Ovary (tissue), 9 donors: ENCODE measurements around the gene ZDHHC1. TPM values are rescaled to one million over a fixed set of nuclear protein-coding genes. Genes with fewer than 3 reads are reported as not detected.

Source experiments
- DNase-seq, 5 donors: peaks; one replicate each; pipeline ENCODE4 v3.0.0-alpha.2; 2019 to 2020
- H3K27ac ChIP-seq, 2 donors: fragments of 200-600 bp; one replicate each; pipeline versions ENCODE4 v1.5.1 to v1.8.0; 2019 to 2022
- H3K27me3 ChIP-seq: fragments of 200-600 bp; one replicate; pipeline ENCODE4 v1.8.0; 2022
- H3K36me3 ChIP-seq: fragments of 200-600 bp; sonication (generic); one replicate; pipeline ENCODE4 v1.5.1; 2019
- H3K4me1 ChIP-seq: one replicate; pipeline ENCODE4 v1.8.1; 2013; ENCODE audit warnings: mild to moderate bottlenecking, moderate library complexity; ENCODE audit not compliant: insufficient read depth
- H3K4me3 ChIP-seq: fragments of 200-600 bp; sonication (generic); one replicate; pipeline ENCODE4 v1.5.1; 2017
- H3K9me3 ChIP-seq, 2 donors: fragments of 200-600 bp in 1 of 2; sonication (generic) in 1 of 2; one replicate each; pipeline versions ENCODE4 v1.5.1 to v1.8.1; 2013 to 2019; ENCODE audit warnings: mild to moderate bottlenecking in 1 of 2, moderate library complexity in 1 of 2
- CTCF ChIP-seq, 3 donors: fragments of 450-650 bp in 2 of 3; fragments of 200-600 bp in 1 of 3; IDR thresholded peaks; one replicate each; pipeline versions ENCODE4 v1.5.1 to v1.8.0; 2016 to 2022; ENCODE audit warnings: antibody characterized with exemption in 3 of 3, mild to moderate bottlenecking in 1 of 3
- EP300 ChIP-seq: sonication (generic); formaldehyde crosslinking; IDR thresholded peaks from one replicate; pipeline ENCODE4 v1.6.1; 2017; ENCODE audit warnings: antibody characterized with exemption
- POLR2A ChIP-seq: fragments of 450-650 bp; IDR thresholded peaks from one replicate; pipeline ENCODE4 v1.6.1; 2017; ENCODE audit warnings: antibody characterized with exemption, mild to moderate bottlenecking, moderate library complexity
- WGBS, 3 donors: extraction: QIAGEN DNeasy Blood & Tissue Kit in 1 of 3; methylation state at CpG; one replicate each; pipeline versions ENCODE4 v1.1.5 to v1.1.7; 2013 to 2017; 5-methylcytosine and 5-hydroxymethylcytosine counted together
- intact Hi-C, 4 donors: fragments of 100-400 bp; cut with DNase I; formaldehyde crosslinking; loops; one replicate each; pipeline versions ENCODE4 v1.11.0 to v1.15.1; 2022 to 2023
- polyA plus RNA-seq, 2 donors: library from polyadenylated mRNA; stranded (reverse); fragments of 200-250 nt in 1 of 2; fragments of 350-450 nt in 1 of 2; fragmentation: Illumina TruSeq in 1 of 2; extraction: RNeasy Lipid Tissue Mini Kit (QIAGEN cat#74804) in 1 of 2; gene quantifications; one replicate each; pipeline ENCODE4 v1.2.3, GENCODE V29; 2013 to 2014
- total RNA-seq, 7 donors: library from RNA; depleted of rRNA in 2 of 7; stranded (reverse); fragments of >200 nt in 2 of 7; fragmentation: NEBNext Ultra II Directional in 3 of 7; extraction: Animal tissue kit (Norgen Biotek cat#: 25700) in 3 of 7; gene quantifications; one replicate each; pipeline versions ENCODE4 v1.1.0 to v1.2.4, GENCODE V29; 2016 to 2023
- donor health status: DM: no; HTN: no; CAD: no; lungs with moderate emphysema.
- donor health status: DM: no; HTN: no; CAD: no.
- donor health status: Bipolar disorder and iron deficiency.
- donor health status: DM: yes; HTN: yes; CAD: no.
- donor health status: DM: no; HTN: no; CAD: no.
- donor health status: DM: yes; HTN: yes; CAD: no.

Gene ZDHHC1
- total and polyA plus RNA-seq, 9 donors, result 1.4 to 45.5 (median 21.9) TPM

- Histone ChIP-seq H3K4me3 (no peak overlapping the region), H3K4me1 (no peaks in the 10 kb centered on the region), H3K27ac (no peak overlapping the region), H3K36me3 (no peaks in the 10 kb centered on the region), H3K27me3 (no peaks in the 10 kb centered on the region), H3K9me3 (no peaks in the 10 kb centered on the region)
- WGBS, 3 donors, result 79 to 88% (median 82%) methylated on average over 5 of the region's 5 CpGs
- intact Hi-C loops, result no loop called here
- TF ChIP-seq POLR2A, result no peak
- TF ChIP-seq EP300, result no peak
- no peak for TF ChIP-seq CTCF (IDR thresholded peaks at IDR 0.05)
- DNase-seq, result no peak
Observed at GRCh38 chr16:67423015-67423414, 6.7 kb upstream of the ZDHHC1 start.

GRCh38 chr16:67421030-67421429 is 4.8 kb upstream of the ZDHHC1 start:
- Histone ChIP-seq H3K27ac (no peak overlapping the region), H3K4me3 (no peak overlapping the region), H3K27me3 (no peaks in the 10 kb centered on the region), H3K9me3 (no peaks in the 10 kb centered on the region), H3K4me1 (no peaks in the 10 kb centered on the region), H3K36me3 (no peaks in the 10 kb centered on the region)
- intact Hi-C loops, result no loop called here
- 79 to 85% (median 84%) methylated on average over 4 of the region's 4 CpGs for WGBS, 3 donors
- no peak for DNase-seq
- TF ChIP-seq POLR2A (no peak), CTCF (IDR thresholded peaks at IDR 0.05) (no peak), EP300 (no peak)

GRCh38 chr16:67419931-67420330 is 3.7 kb upstream of the ZDHHC1 start:
- no peaks in the 10 kb centered on the region for H3K9me3 ChIP-seq
- no peak for DNase-seq
- TF ChIP-seq POLR2A (no peak), CTCF (IDR thresholded peaks at IDR 0.05) (no peak), EP300 (no peak)
- H3K27me3 ChIP-seq, result no peaks in the 10 kb centered on the region
- no peaks in the 10 kb centered on the region for H3K36me3 ChIP-seq
- no peak overlapping the region for H3K4me3 ChIP-seq
- intact Hi-C loops, result loop anchor here in 1 of 4 donors (10.0 kb wide), 1 partner anchor 165 kb away; no protein-coding TSS in a partner anchor
- H3K4me1 ChIP-seq, result peaks cover 2% of the 10 kb centered on the region
- H3K27ac ChIP-seq, result no peak overlapping the region
- 73 to 80% (median 78%) methylated on average over 3 of the region's 3 CpGs for WGBS, 3 donors

GRCh38 chr16:67419502-67419901 is 3.2 kb upstream of the ZDHHC1 start:
- no peak for TF ChIP-seq CTCF (IDR thresholded peaks at IDR 0.05)
- no peak for TF ChIP-seq EP300
- TF ChIP-seq POLR2A, result no peak
- H3K4me3 ChIP-seq, result no peak overlapping the region
- no peaks in the 10 kb centered on the region for H3K27me3 ChIP-seq
- intact Hi-C loops, result loop anchor here in 1 of 4 donors (10.0 kb wide), 1 partner anchor 165 kb away; no protein-coding TSS in a partner anchor
- H3K36me3 ChIP-seq, result no peaks in the 10 kb centered on the region
- H3K4me1 ChIP-seq, result peaks cover 2% of the 10 kb centered on the region
- no peaks in the 10 kb centered on the region for H3K9me3 ChIP-seq
- no peak for DNase-seq
- no peak overlapping the region for H3K27ac ChIP-seq
- 90 to 96% (median 94%) methylated on average over 3 of the region's 3 CpGs for WGBS, 3 donors
